IPS-20b (cell line): Measurements from ENCODE around the gene PRELID3B.
A peak's percentile ranks its signal among the peaks of the same experiment; 100 is the strongest.

Experiments
- H3K27ac ChIP-seq: one replicate; pipeline ENCODE4 v1.5.1; 2013; ENCODE audit warnings: low read length
- H3K27me3 ChIP-seq: 2 replicates; pipeline ENCODE4 v1.6.1; 2013; ENCODE audit warnings: mild to moderate bottlenecking, low read length, inconsistent platforms; ENCODE audit not compliant: insufficient read depth
- H3K36me3 ChIP-seq: 2 replicates; pipeline ENCODE4 v1.6.1; 2013; ENCODE audit warnings: low read depth, mild to moderate bottlenecking, inconsistent platforms, low read length, moderate library complexity; ENCODE audit not compliant: insufficient read depth
- H3K4me1 ChIP-seq: 2 replicates; pipeline ENCODE4 v1.6.1; 2013; ENCODE audit warnings: mild to moderate bottlenecking, control low read depth, inconsistent platforms, low read length, moderate library complexity; ENCODE audit not compliant: insufficient read depth
- H3K4me3 ChIP-seq: 2 replicates; pipeline ENCODE4 v1.5.1; 2013; ENCODE audit warnings: mild to moderate bottlenecking, low read length, inconsistent platforms
- H3K9ac ChIP-seq: 2 replicates; pipeline ENCODE4 v1.6.1; 2013; ENCODE audit warnings: low read depth, mild to moderate bottlenecking, inconsistent platforms, low read length, moderate library complexity
- H3K9me3 ChIP-seq: 2 replicates; pipeline ENCODE4 v1.6.1; 2013; ENCODE audit warnings: mild to moderate bottlenecking, low read depth, low read length, inconsistent platforms; ENCODE audit not compliant: insufficient read depth

The PRELID3B gene

GRCh38 chr20:59042151-59042795, at the start of gene PRELID3B:
Gene PRELID3B (minus strand): TSS chr20:59042786. CDS start chr20:59042730, 56 bp downstream.
- Histone ChIP-seq H3K9ac (peak within 1 kb of the TSS; percentile 71; the same call in 1 of the 2 replicates), H3K36me3 (peaks cover 21% of the 10 kb centered on the region), H3K9me3 (no peaks in the 10 kb centered on the region), H3K4me3 (peak within 1 kb of the TSS; percentile 81), H3K27ac (no peak within 1 kb of the TSS), H3K4me1 (no peaks in the 10 kb centered on the region), H3K27me3 (peaks cover 4% of the 10 kb centered on the region; the same call in 1 of the 2 replicates)

GRCh38 chr20:59087829-59088433, 45.3 kb upstream of the PRELID3B start:
- Histone ChIP-seq H3K27ac (no peak overlapping the region), H3K9me3 (no peaks in the 10 kb centered on the region), H3K9ac (no peak overlapping the region), H3K4me3 (no peak overlapping the region), H3K36me3 (no peaks in the 10 kb centered on the region), H3K27me3 (no peaks in the 10 kb centered on the region), H3K4me1 (no peaks in the 10 kb centered on the region)

GRCh38 chr20:59086923-59087322, 44.3 kb upstream of the PRELID3B start:
- Histone ChIP-seq H3K4me3 (no peak overlapping the region), H3K9ac (no peak overlapping the region)

GRCh38 chr20:59084041-59084850, 41.7 kb upstream of the PRELID3B start:
- Histone ChIP-seq H3K9ac (no peak overlapping the region), H3K27me3 (no peaks in the 10 kb centered on the region), H3K27ac (no peak overlapping the region), H3K4me1 (no peaks in the 10 kb centered on the region), H3K4me3 (no peak overlapping the region), H3K36me3 (no peaks in the 10 kb centered on the region), H3K9me3 (no peaks in the 10 kb centered on the region)

More at GRCh38 chr20:59086923-59087322, 44.3 kb upstream of the PRELID3B start:
- Histone ChIP-seq H3K36me3 (no peaks in the 10 kb centered on the region), H3K9me3 (no peaks in the 10 kb centered on the region), H3K4me1 (no peaks in the 10 kb centered on the region), H3K27me3 (no peaks in the 10 kb centered on the region), H3K27ac (no peak overlapping the region)

GRCh38 chr20:59082981-59083380, 40.4 kb upstream of the PRELID3B start:
- Histone ChIP-seq H3K27me3 (no peaks in the 10 kb centered on the region), H3K4me1 (no peaks in the 10 kb centered on the region), H3K9ac (no peak overlapping the region), H3K9me3 (no peaks in the 10 kb centered on the region), H3K36me3 (no peaks in the 10 kb centered on the region), H3K4me3 (no peak overlapping the region), H3K27ac (no peak overlapping the region)

GRCh38 chr20:59082077-59082740, 39.6 kb upstream of the PRELID3B start:
- H3K9ac ChIP-seq = no peak overlapping the region
- H3K4me3 ChIP-seq = no peak overlapping the region

GRCh38 chr20:59081036-59081435, 38.5 kb upstream of the PRELID3B start:
- no peak overlapping the region for H3K9ac ChIP-seq
- H3K4me3 ChIP-seq = no peak overlapping the region
- no peaks in the 10 kb centered on the region for H3K9me3 ChIP-seq
- 0 out of 2 replicates have a peak, but pooled peaks cover 4% of the 10 kb centered on the region for H3K27me3 ChIP-seq
- H3K27ac ChIP-seq = no peak overlapping the region
- no peaks in the 10 kb centered on the region for H3K36me3 ChIP-seq
- H3K4me1 ChIP-seq = no peaks in the 10 kb centered on the region

More at GRCh38 chr20:59082077-59082740, 39.6 kb upstream of the PRELID3B start:
- Histone ChIP-seq H3K9me3 (no peaks in the 10 kb centered on the region), H3K36me3 (no peaks in the 10 kb centered on the region), H3K4me1 (no peaks in the 10 kb centered on the region), H3K27me3 (0 out of 2 replicates have a peak, but pooled peaks cover 3% of the 10 kb centered on the region), H3K27ac (no peak overlapping the region)

GRCh38 chr20:59078231-59078630, 35.6 kb upstream of the PRELID3B start:
- H3K36me3 ChIP-seq = no peaks in the 10 kb centered on the region
- H3K9me3 ChIP-seq = no peaks in the 10 kb centered on the region
- H3K9ac ChIP-seq = no peak overlapping the region
- 0 out of 2 replicates have a peak, but pooled peaks cover 4% of the 10 kb centered on the region for H3K27me3 ChIP-seq
- no peak overlapping the region for H3K4me3 ChIP-seq
- H3K4me1 ChIP-seq = no peaks in the 10 kb centered on the region; the same call in 1 of the 2 replicates
- no peak overlapping the region for H3K27ac ChIP-seq

- H3K9ac ChIP-seq = no peak overlapping the region
- no peaks in the 10 kb centered on the region for H3K9me3 ChIP-seq
- no peak overlapping the region for H3K4me3 ChIP-seq
- no peaks in the 10 kb centered on the region for H3K36me3 ChIP-seq
- H3K27ac ChIP-seq = no peak overlapping the region
- no peaks in the 10 kb centered on the region; the same call in 1 of the 2 replicates for H3K4me1 ChIP-seq
- H3K27me3 ChIP-seq = 0 out of 2 replicates have a peak, but pooled peaks cover 4% of the 10 kb centered on the region
Observed at GRCh38 chr20:59077705-59078104, 35.1 kb upstream of the PRELID3B start.

- Histone ChIP-seq H3K9me3 (no peaks in the 10 kb centered on the region), H3K36me3 (no peaks in the 10 kb centered on the region), H3K27me3 (0 out of 2 replicates have a peak, but pooled peaks cover 4% of the 10 kb centered on the region), H3K4me3 (no peak overlapping the region), H3K27ac (no peak overlapping the region), H3K9ac (no peak overlapping the region), H3K4me1 (no peaks in the 10 kb centered on the region; the same call in 1 of the 2 replicates)
Observed at GRCh38 chr20:59075934-59076508, 33.4 kb upstream of the PRELID3B start.

- no peaks in the 10 kb centered on the region; the same call in 1 of the 2 replicates for H3K4me1 ChIP-seq
- H3K36me3 ChIP-seq = no peaks in the 10 kb centered on the region
- no peak overlapping the region for H3K27ac ChIP-seq
- H3K9me3 ChIP-seq = no peaks in the 10 kb centered on the region
- H3K27me3 ChIP-seq = 0 out of 2 replicates have a peak, but pooled peaks cover 4% of the 10 kb centered on the region
- no peak overlapping the region for H3K4me3 ChIP-seq
- H3K9ac ChIP-seq = no peak overlapping the region
Observed at GRCh38 chr20:59074456-59074855, 31.9 kb upstream of the PRELID3B start.
